Stimulated activated CD4-positive, alpha-beta T cell treated with anti-CD3 and anti-CD28 coated beads, Interleukin-4, amount 100 ng/mL, for 1 hour (primary cell): ENCODE results near the gene ISM1.

Experiments
- DNase-seq: peaks from one replicate; pipeline ENCODE4 v3.0.0-alpha.2; 2020

ISM1 gene

GRCh38 chr20:13220904-13221297 is at the start of gene ISM1:
Gene ISM1, plus strand, starts transcription at chr20:13221274. Its CDS starts 503 bp downstream, at chr20:13221777.
- peak; percentile 57 for DNase-seq

GRCh38 chr20:13173201-13173600 is 47.9 kb upstream of the ISM1 start:
- no peak for DNase-seq

GRCh38 chr20:13174402-13174801 is 46.7 kb upstream of the ISM1 start:
- no peak for DNase-seq

- DNase-seq = no peak
Observed at GRCh38 chr20:13180986-13181889, 39.8 kb upstream of the ISM1 start.

GRCh38 chr20:13183005-13183404 is 38.1 kb upstream of the ISM1 start:
- no peak for DNase-seq

GRCh38 chr20:13186043-13186774 is 34.9 kb upstream of the ISM1 start:
- no peak for DNase-seq

- DNase-seq = no peak
Observed at GRCh38 chr20:13187899-13188298, 33.2 kb upstream of the ISM1 start.

GRCh38 chr20:13199279-13199678 is 21.8 kb upstream of the ISM1 start:
- DNase-seq = no peak

GRCh38 chr20:13200767-13201500 is 20.1 kb upstream of the ISM1 start:
- DNase-seq = no peak

- no peak for DNase-seq
Observed at GRCh38 chr20:13202565-13202964, 18.5 kb upstream of the ISM1 start.

GRCh38 chr20:13205425-13205824 is 15.6 kb upstream of the ISM1 start:
- no peak for DNase-seq

GRCh38 chr20:13205848-13206434 is 15.1 kb upstream of the ISM1 start:
- no peak for DNase-seq

GRCh38 chr20:13207016-13207415 is 14.1 kb upstream of the ISM1 start:
- DNase-seq = no peak

- no peak for DNase-seq
Observed at GRCh38 chr20:13211956-13212618, 9.0 kb upstream of the ISM1 start.

- no peak for DNase-seq
Observed at GRCh38 chr20:13212750-13213149, 8.3 kb upstream of the ISM1 start.

- DNase-seq = no peak
Observed at GRCh38 chr20:13213335-13213734, 7.7 kb upstream of the ISM1 start.

- no peak for DNase-seq
Observed at GRCh38 chr20:13216533-13216932, 4.5 kb upstream of the ISM1 start.

GRCh38 chr20:13219327-13220193 is 1.5 kb upstream of the ISM1 start:
- no peak for DNase-seq

- peak; percentile 32 for DNase-seq
Observed at GRCh38 chr20:13220194-13220903, 725 bp upstream of the ISM1 start.

GRCh38 chr20:13221313-13221672 is 219 bp downstream of the ISM1 start:
- DNase-seq = no peak
